K562 (cell line): Measurements from ENCODE around the gene SND1. TPM values are rescaled to one million over a fixed set of nuclear protein-coding genes. Genes with fewer than 3 reads are reported as not detected.

Experiments
- ADNP ChIP-seq: fragments of 200-800 bp; sonication (Bioruptor generic); IDR thresholded peaks from 2 replicates; pipeline ENCODE4 v1.6.1; 2016; ENCODE audit warnings: missing genetic modification characterization, missing compliant biosample characterization
- AFF4 ChIP-seq: sonication (generic); formaldehyde crosslinking; IDR thresholded peaks from 2 replicates; pipeline ENCODE4 v1.8.0; 2023; ENCODE audit warnings: mild to moderate bottlenecking, missing genetic modification reagents
- ARID1B ChIP-seq: fragments of 450-650 bp; IDR thresholded peaks from 2 replicates; pipeline ENCODE4 v1.6.1; 2016; ENCODE audit warnings: antibody characterized with exemption, mild to moderate bottlenecking, inconsistent platforms
- ATF3 ChIP-seq, 2 experiments: fragments of 450-650 bp in 1 of 2; sonication (generic) in 1 of 2; formaldehyde crosslinking in 1 of 2; IDR thresholded peaks in 1 of 2; conservative IDR thresholded peaks in 1 of 2; 2 replicates each; pipeline versions ENCODE4 v1.6.1 to v1.8.1; 2016 to 2023; ENCODE audit warnings: mild to moderate bottlenecking in 2 of 2, moderate library complexity in 2 of 2, inconsistent platforms in 1 of 2, missing genetic modification reagents in 1 of 2
- ATF6 ChIP-seq: sonication (generic); formaldehyde crosslinking; IDR thresholded peaks from 2 replicates; pipeline ENCODE4 v1.4.0; 2020; ENCODE audit warnings: mild to moderate bottlenecking, missing genetic modification reagents
- C11orf30 ChIP-seq: fragments of 450-650 bp; IDR thresholded peaks from 2 replicates; pipeline ENCODE4 v1.6.1; 2016; ENCODE audit warnings: low read depth, mild to moderate bottlenecking
- CBX1 ChIP-seq: sonication (generic); IDR thresholded peaks from 2 replicates; pipeline ENCODE4 v1.6.1; 2016; ENCODE audit warnings: antibody characterized with exemption, low read depth, mild to moderate bottlenecking
- DNMT1 ChIP-seq: fragments of 450-650 bp; IDR thresholded peaks from 2 replicates; pipeline ENCODE4 v1.6.1; 2016; ENCODE audit warnings: antibody characterized with exemption, mild to moderate bottlenecking
- E2F8 ChIP-seq: fragments of 450-650 bp; IDR thresholded peaks from 2 replicates; pipeline ENCODE4 v1.7.1; 2018; ENCODE audit warnings: mild to moderate bottlenecking, low read depth; ENCODE audit not compliant: partially characterized antibody
- FOXM1 ChIP-seq, 2 experiments: fragments of 450-650 bp in 1 of 2; sonication (generic) in 1 of 2; formaldehyde crosslinking in 1 of 2; IDR thresholded peaks; 2 replicates each; pipeline versions ENCODE4 v1.6.1 to v1.9.0; 2017 to 2022; ENCODE audit warnings: low read depth in 2 of 2, mild to moderate bottlenecking in 2 of 2, missing genetic modification reagents in 1 of 2, moderate library complexity in 1 of 2
- ILK ChIP-seq: fragments of 450-650 bp; IDR thresholded peaks from 2 replicates; pipeline ENCODE4 v1.6.1; 2016; ENCODE audit warnings: missing genetic modification characterization, low read depth, mild to moderate bottlenecking, missing compliant biosample characterization, moderate library complexity, borderline replicate concordance
- POLR3G ChIP-seq: IDR thresholded peaks from 2 replicates; pipeline ENCODE4 v1.6.1; 2011; ENCODE audit not compliant: insufficient read length, insufficient replicate concordance; ENCODE audit errors: extremely low read depth
- RNF219 ChIP-seq: fragments of 250-450 bp; sonication (Bioruptor Pico); IDR thresholded peaks from 2 replicates; pipeline ENCODE4 v1.5.0; 2022; ENCODE audit warnings: mild to moderate bottlenecking
- ZC3H8 ChIP-seq: fragments of 450-650 bp; IDR thresholded peaks from 2 replicates; pipeline ENCODE4 v1.6.1; 2017
- ZNF224 ChIP-seq: sonication (generic); formaldehyde crosslinking; IDR thresholded peaks from 2 replicates; pipeline ENCODE4 v1.8.0; 2022; ENCODE audit warnings: mild to moderate bottlenecking, missing genetic modification reagents
- ZNF444 ChIP-seq: fragments of 250-450 bp; sonication (Bioruptor Pico); IDR thresholded peaks from 2 replicates; pipeline ENCODE4 v1.4.0; 2020; ENCODE audit warnings: mild to moderate bottlenecking, moderate library complexity
- polyA plus RNA-seq, 8 experiments: library from polyadenylated mRNA; depleted of rRNA in 4 of 8; stranded (reverse) in 5 of 8; unstranded in 3 of 8; fragments of >200 nt; fragmentation: Nextera tagmentation in 2 of 8; fragmentation: Illumina TruSeq in 1 of 8; extraction: Ambion mirVana in 2 of 8; extraction: Trizol in 1 of 8; gene quantifications; 2 replicates each; pipeline versions ENCODE4 v1.2.1 to v1.2.3, GENCODE V29; 2011 to 2014; ENCODE audit warnings: inconsistent platforms in 1 of 8, missing spikeins in 1 of 8
- total RNA-seq, 7 experiments: library from RNA; depleted of rRNA in 6 of 7; stranded (reverse); fragments of >200 nt in 6 of 7; fragmentation: Illumina TruSeq in 2 of 7; extraction: Trizol in 2 of 7; gene quantifications; 2 replicates each; pipeline versions ENCODE4 v1.2.1 to v1.2.3, GENCODE V29; 2011 to 2021; ENCODE audit warnings: low replicate concordance in 1 of 7

The SND1 gene
- total and polyA plus RNA-seq, 9 of the 15 experiments (the other 6 are each of a cell fraction or from before 2014, with no cell fraction given) = 46.5 to 307 (median 191) TPM

GRCh38 chr7:127879942-127880341 lies 227.9 kb downstream of the SND1 start (continued):
- TF ChIP-seq E2F8 (no peak), POLR3G (no peak), ILK (tag) (no peak), DNMT1 (no peak), C11orf30 (0 out of 2 replicates have a peak, but pooled peaks have one; percentile 23), ADNP (tag) (0 out of 2 replicates have a peak, but pooled peaks have one; percentile 26), ZNF444 (CRISPR knock-in tag) (no peak), ARID1B (peak; percentile 10; the same call in 1 of the 2 replicates), RNF219 (CRISPR knock-in tag) (no peak), ATF6 (CRISPR knock-in tag) (no peak), CBX1 (no peak), ZC3H8 (no peak), FOXM1 (IDR thresholded peaks at IDR 0.05; ENCODE audit: low read depth) (no peak), FOXM1 (CRISPR knock-in tag; IDR thresholded peaks at IDR 0.05; ENCODE audit: low read depth) (no peak), ZNF224 (no peak), AFF4 (CRISPR knock-in tag) (no peak), ATF3 (IDR thresholded peaks at IDR 0.05) (peak; percentile 33; the same call in 1 of the 2 replicates), ATF3 (CRISPR knock-in tag; conservative IDR thresholded peaks at IDR 0.05) (no peak)
